Lower leg skin (tissue), 3 donors: ENCODE results near the gene ASTN1.

Experiments
- CTCF ChIP-seq, 3 donors: fragments of 450-650 bp; IDR thresholded peaks; one replicate each; pipeline ENCODE4 v1.5.1; 2016; ENCODE audit warnings: antibody characterized with exemption in 3 of 3, mild to moderate bottlenecking in 3 of 3, moderate library complexity in 2 of 3
- POLR2A ChIP-seq, 2 donors: fragments of 450-650 bp; IDR thresholded peaks; one replicate each; pipeline ENCODE4 v1.6.1; 2016 to 2017; ENCODE audit warnings: antibody characterized with exemption in 2 of 2, mild to moderate bottlenecking in 1 of 2, moderate library complexity in 1 of 2

GRCh38 chr1:176816232-176816631 lies 348.3 kb downstream of the ASTN1 start:
- TF ChIP-seq POLR2A (IDR thresholded peaks at IDR 0.05) (no peak), CTCF (IDR thresholded peaks at IDR 0.05) (no peak)
